VCaP (cell line): ENCODE results near the gene IRF6.

Experiments used
- H3K27ac ChIP-seq: fragments of 450-650 bp; 2 replicates; pipeline ENCODE4 v1.5.1; 2017
- TF ChIP-seq, protein P1 (sequence below): fragments of 450-650 bp; conservative IDR thresholded peaks from 2 replicates; pipeline ENCODE4 v1.5.1; 2017; ENCODE audit warnings: mild to moderate bottlenecking, moderate library complexity

IRF6 gene

GRCh38 chr1:209831615-209832014 lies 25.7 kb upstream of the IRF6 start:
- TF ChIP-seq, protein P1, sequence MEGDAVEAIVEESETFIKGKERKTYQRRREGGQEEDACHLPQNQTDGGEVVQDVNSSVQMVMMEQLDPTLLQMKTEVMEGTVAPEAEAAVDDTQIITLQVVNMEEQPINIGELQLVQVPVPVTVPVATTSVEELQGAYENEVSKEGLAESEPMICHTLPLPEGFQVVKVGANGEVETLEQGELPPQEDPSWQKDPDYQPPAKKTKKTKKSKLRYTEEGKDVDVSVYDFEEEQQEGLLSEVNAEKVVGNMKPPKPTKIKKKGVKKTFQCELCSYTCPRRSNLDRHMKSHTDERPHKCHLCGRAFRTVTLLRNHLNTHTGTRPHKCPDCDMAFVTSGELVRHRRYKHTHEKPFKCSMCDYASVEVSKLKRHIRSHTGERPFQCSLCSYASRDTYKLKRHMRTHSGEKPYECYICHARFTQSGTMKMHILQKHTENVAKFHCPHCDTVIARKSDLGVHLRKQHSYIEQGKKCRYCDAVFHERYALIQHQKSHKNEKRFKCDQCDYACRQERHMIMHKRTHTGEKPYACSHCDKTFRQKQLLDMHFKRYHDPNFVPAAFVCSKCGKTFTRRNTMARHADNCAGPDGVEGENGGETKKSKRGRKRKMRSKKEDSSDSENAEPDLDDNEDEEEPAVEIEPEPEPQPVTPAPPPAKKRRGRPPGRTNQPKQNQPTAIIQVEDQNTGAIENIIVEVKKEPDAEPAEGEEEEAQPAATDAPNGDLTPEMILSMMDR, result no peak
- H3K27ac ChIP-seq, result no peak overlapping the region

- H3K27ac ChIP-seq, result no peak overlapping the region
These were observed 24.8 kb upstream of the IRF6 start for GRCh38 chr1:209830722-209831121.

DNA sequence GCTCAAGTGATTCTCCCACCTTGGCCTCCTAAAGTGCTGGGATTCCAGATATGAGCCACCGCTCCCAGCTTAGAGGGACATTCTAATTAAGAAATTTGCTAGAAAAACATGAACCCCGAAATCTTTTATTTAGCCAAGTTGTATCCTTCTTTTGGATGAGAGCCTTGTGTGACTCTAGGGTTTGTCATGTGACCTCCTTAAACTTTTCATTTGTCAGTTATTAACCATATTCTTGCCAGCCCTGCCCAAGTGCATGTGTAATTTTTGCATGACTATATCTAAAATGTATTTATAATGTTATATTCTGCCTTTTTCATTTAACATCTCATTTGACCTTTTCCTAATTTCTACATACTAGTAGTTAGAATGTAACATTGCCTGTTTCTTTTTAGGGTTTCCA lies 23.8 kb upstream of the IRF6 start:
- TF ChIP-seq, protein P1, result no peak
- no peak overlapping the region for H3K27ac ChIP-seq

More at GRCh38 chr1:209830722-209831121, 24.8 kb upstream of the IRF6 start:
- TF ChIP-seq, protein P1, result no peak

DNA sequence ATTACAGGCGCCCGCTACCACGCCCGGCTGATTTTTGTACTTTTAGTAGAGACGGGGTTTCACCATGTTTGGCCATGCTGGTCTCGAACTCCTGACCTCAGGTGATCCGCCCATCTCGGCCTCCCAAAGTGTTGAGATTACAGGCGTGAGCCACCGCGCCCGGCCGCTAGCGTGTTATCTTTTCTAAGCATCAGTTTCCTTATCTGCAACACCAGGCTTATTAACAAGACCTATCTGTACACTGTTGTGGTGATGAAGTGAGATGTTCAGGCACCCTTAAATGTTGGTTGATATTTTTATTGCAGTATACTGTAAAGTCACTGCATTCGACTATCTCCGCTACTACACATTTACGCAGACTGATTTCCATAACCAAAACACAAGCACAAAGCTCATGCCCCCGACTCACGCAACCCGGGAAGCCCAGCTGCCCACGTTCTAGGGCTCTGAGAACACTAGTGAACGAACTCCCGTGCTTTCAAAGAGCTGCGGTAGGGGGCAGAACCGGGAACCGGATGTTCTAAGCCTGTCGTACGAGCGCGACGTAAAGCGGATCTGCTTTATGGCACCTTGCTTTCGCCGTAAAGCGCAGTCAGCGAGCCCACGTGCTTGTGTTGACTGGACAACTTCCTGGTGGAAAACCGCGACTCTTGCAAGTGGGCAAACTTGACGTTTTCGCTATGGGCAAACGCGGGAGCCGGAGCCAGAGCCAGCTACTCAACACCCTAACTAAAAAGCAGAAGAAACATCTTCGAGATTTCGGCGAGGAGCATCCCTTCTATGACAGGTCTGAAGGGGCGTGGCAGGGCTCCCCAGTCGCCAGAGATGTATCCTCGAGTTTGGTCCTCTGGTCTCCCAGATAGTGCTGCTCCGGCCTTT lies 21.7 kb upstream of the IRF6 start, which contains the start of gene UTP25:
Gene UTP25 (plus strand): TSS at position 589 of the 879 bp plus-strand sequence. CDS start 92 bp downstream, at position 681.
- TF ChIP-seq, protein P1, result peak; percentile 77
- H3K27ac ChIP-seq, result peak within 1 kb of the TSS; percentile 66

GRCh38 chr1:209825591-209826434 lies 19.9 kb upstream of the IRF6 start:
- H3K27ac ChIP-seq, result no peak overlapping the region; the same call in 1 of the 2 replicates
- TF ChIP-seq, protein P1, result no peak

- peak overlapping the region; percentile 65 for H3K27ac ChIP-seq
- TF ChIP-seq, protein P1, result peak; percentile 84
These were observed 17.4 kb upstream of the IRF6 start for GRCh38 chr1:209823143-209824041.
